Stimulated activated naive CD8-positive, alpha-beta T cell treated with anti-CD3 and anti-CD28 coated beads, Interleukin-15, Interleukin-2, amounts not matched to agents 100 ng/mL and 50 ng/mL, for 24 hours (primary cell): ENCODE data around the gene SLC44A5.
"Not testable (repeated sequence)": the region's sequence is repeated elsewhere in the genome, so short reads cannot be mapped to it uniquely, and the experiment has no call there.

Experiments
- H3K27ac Mint-ChIP-seq: one replicate; pipeline ENCODE4 v1.8.0; 2021; ENCODE audit warnings: mild to moderate bottlenecking, mixed read lengths
- H3K27me3 Mint-ChIP-seq: one replicate; pipeline ENCODE4 v1.8.0; 2021; ENCODE audit warnings: mixed read lengths
- H3K36me3 Mint-ChIP-seq: one replicate; pipeline ENCODE4 v1.8.0; 2021; ENCODE audit warnings: low read depth, mixed read lengths
- H3K4me1 Mint-ChIP-seq: one replicate; pipeline ENCODE4 v1.8.0; 2021; ENCODE audit warnings: low read depth, mixed read lengths
- H3K4me3 Mint-ChIP-seq: one replicate; pipeline ENCODE4 v1.8.0; 2021; ENCODE audit warnings: mild to moderate bottlenecking, mixed read lengths
- H3K9me3 Mint-ChIP-seq: one replicate; pipeline ENCODE4 v1.8.0; 2021; ENCODE audit warnings: mixed read lengths

The SLC44A5 gene

GRCh38 chr1:75519651-75520427, 91.1 kb downstream of the SLC44A5 start:
- Mint-ChIP-seq H3K27ac (no peak overlapping the region), H3K36me3 (no peaks in the 10 kb centered on the region), H3K27me3 (peaks cover 8% of the 10 kb centered on the region), H3K9me3 (no peaks in the 10 kb centered on the region), H3K4me1 (no peaks in the 10 kb centered on the region), H3K4me3 (no peak overlapping the region)

GRCh38 chr1:75518686-75519085, 92.2 kb downstream of the SLC44A5 start:
- H3K9me3 Mint-ChIP-seq: no peaks in the 10 kb centered on the region
- no peak overlapping the region for H3K4me3 Mint-ChIP-seq
- no peaks in the 10 kb centered on the region for H3K4me1 Mint-ChIP-seq
- no peak overlapping the region for H3K27ac Mint-ChIP-seq
- peaks cover 8% of the 10 kb centered on the region for H3K27me3 Mint-ChIP-seq
- no peaks in the 10 kb centered on the region for H3K36me3 Mint-ChIP-seq

DNA sequence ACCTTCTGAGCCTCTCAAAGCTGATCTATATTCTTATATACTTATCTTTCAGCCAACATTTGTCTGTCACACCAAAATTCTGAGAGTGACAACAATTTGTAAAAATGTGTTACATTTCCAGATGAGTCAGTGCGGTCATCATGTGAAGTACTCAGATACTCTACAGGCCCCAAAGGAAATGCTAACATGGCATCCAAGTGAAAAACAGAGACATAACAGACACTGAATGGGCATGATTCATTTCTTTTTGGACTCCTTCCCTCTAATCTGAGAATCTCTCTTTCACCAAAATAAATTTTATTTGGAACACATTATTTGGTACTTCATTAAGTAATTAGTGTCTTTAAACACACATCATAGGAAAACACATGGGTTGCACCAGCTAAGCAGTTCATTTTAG, 96.6 kb downstream of the SLC44A5 start:
- no peak overlapping the region for H3K27ac Mint-ChIP-seq
- H3K9me3 Mint-ChIP-seq: peaks cover 4% of the 10 kb centered on the region
- H3K4me1 Mint-ChIP-seq: no peaks in the 10 kb centered on the region

GRCh38 chr1:75506976-75507375, 103.9 kb downstream of the SLC44A5 start:
- Mint-ChIP-seq H3K36me3 (no peaks in the 10 kb centered on the region), H3K4me3 (no peak overlapping the region), H3K27me3 (peaks cover 5% of the 10 kb centered on the region), H3K27ac (no peak overlapping the region), H3K4me1 (no peaks in the 10 kb centered on the region), H3K9me3 (no peaks in the 10 kb centered on the region)

More for the DNA sequence above, 96.6 kb downstream of the SLC44A5 start:
- Mint-ChIP-seq H3K27me3 (peaks cover 8% of the 10 kb centered on the region), H3K36me3 (no peaks in the 10 kb centered on the region), H3K4me3 (no peak overlapping the region)

DNA sequence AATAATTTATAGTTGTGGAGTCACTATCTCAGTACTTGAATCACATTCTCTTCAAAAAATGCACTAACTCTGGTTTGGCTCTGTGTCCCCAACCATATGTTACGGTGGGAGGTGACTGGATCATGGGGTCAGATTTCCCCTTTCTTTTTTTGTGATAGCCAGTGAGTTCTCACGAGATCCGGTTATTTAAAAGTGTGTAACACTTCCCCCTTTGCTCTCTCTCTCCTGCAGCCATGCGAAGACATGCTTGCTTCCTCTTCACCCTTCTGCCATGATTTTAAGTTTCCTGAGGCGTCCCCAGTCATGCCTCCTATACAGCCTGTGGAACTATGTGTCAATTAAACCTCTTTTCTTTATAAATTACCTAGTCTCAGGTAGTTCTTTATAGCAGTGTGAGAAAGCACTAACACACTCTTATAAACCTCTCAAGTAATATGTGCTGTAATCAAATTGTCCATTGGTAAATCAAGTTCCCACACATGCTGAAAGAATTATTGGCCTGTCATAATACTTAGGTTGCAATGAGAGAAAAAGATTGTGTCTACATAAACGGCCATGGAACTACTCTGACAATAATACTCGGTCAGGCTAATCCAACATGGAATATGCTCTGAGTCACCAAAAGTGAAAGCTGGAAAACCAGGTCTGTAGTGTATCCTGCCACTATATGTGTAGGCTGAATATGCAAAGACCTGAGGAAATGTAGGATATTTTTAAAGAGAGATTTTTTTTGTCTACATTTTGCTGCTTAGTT, 107.5 kb downstream of the SLC44A5 start:
- H3K27me3 Mint-ChIP-seq: peaks cover 5% of the 10 kb centered on the region
- no peak overlapping the region for H3K4me3 Mint-ChIP-seq
- H3K9me3 Mint-ChIP-seq: no peaks in the 10 kb centered on the region
- H3K27ac Mint-ChIP-seq: no peak overlapping the region
- no peaks in the 10 kb centered on the region for H3K36me3 Mint-ChIP-seq
- no peaks in the 10 kb centered on the region for H3K4me1 Mint-ChIP-seq

- H3K27me3 Mint-ChIP-seq: no peaks in the 10 kb centered on the region
- no peaks in the 10 kb centered on the region for H3K9me3 Mint-ChIP-seq
- H3K4me3 Mint-ChIP-seq: no peak overlapping the region
- no peak overlapping the region for H3K27ac Mint-ChIP-seq
- no peaks in the 10 kb centered on the region for H3K36me3 Mint-ChIP-seq
- no peaks in the 10 kb centered on the region for H3K4me1 Mint-ChIP-seq
These were observed 108.1 kb downstream of the SLC44A5 start for GRCh38 chr1:75502776-75503175.

- H3K4me1 Mint-ChIP-seq: no peaks in the 10 kb centered on the region
- H3K9me3 Mint-ChIP-seq: no peaks in the 10 kb centered on the region
- H3K4me3 Mint-ChIP-seq: no peak overlapping the region
- H3K27me3 Mint-ChIP-seq: no peaks in the 10 kb centered on the region
- no peak overlapping the region for H3K27ac Mint-ChIP-seq
- no peaks in the 10 kb centered on the region for H3K36me3 Mint-ChIP-seq
These were observed 109.2 kb downstream of the SLC44A5 start for GRCh38 chr1:75501577-75502295.

DNA sequence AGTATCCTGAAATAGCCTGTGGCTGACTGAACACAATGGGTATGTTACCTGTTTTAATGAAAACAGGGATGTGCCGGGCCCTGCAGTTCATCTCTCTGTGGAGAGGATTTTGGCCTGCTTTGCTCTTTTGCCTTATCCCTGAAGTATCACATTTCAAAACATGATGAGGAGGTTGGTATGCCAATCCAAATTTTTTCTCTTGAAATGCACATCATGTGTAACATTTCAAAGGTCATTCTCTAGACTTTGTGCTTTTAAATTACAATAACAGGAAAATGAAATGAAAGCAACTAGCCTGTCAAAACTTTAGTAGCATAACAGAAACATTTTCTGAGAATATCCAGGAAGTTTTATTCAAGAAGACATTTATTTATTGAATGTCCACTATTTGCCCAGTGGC, 118.9 kb downstream of the SLC44A5 start:
- Mint-ChIP-seq H3K36me3 (no peaks in the 10 kb centered on the region), H3K27me3 (no peaks in the 10 kb centered on the region), H3K4me3 (no peak overlapping the region), H3K4me1 (no peaks in the 10 kb centered on the region), H3K27ac (no peak overlapping the region), H3K9me3 (peaks cover 4% of the 10 kb centered on the region)

DNA sequence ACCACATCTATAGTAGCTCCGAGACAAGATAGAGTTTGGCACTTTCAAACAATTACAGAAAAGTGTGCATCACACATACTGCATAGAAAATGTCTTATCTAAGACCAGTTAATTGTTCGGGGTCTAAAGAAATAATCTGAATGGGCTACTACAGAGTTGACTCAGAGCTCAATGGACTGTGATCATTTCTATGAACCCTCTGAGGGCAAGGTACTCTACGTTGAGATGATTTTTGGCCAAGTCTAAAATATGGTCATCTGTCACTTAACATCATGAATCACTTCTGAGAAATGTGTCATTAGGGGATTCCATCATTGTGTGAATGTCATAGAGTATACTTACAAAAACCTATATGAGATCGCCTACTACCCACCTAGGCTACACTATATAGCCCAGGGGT, 123.5 kb downstream of the SLC44A5 start:
- Mint-ChIP-seq H3K27me3 (no peaks in the 10 kb centered on the region), H3K4me3 (no peak overlapping the region), H3K36me3 (no peaks in the 10 kb centered on the region), H3K4me1 (no peaks in the 10 kb centered on the region), H3K9me3 (peaks cover 15% of the 10 kb centered on the region), H3K27ac (no peak overlapping the region)

DNA sequence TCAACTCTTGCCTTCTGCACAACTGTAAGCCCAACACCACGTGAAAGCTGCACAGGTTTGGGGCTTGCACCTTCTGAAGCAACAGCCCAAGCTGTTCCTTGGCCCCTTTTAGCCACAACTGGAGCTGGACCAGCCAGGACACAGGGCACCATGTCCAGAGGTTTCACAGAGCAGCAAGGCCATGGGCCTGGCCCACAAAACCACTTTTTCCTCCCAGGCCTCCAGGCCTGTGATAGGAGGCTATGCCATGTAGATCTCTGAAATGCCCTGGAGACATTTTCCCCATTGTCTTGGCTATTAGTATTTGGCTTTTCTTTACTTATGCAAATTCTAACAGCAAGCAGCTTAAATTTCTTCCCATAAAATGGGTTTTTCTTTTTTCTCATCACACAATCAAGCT, 126.1 kb downstream of the SLC44A5 start:
- Mint-ChIP-seq H3K4me1 (no peaks in the 10 kb centered on the region), H3K9me3 (peaks cover 15% of the 10 kb centered on the region), H3K27ac (no peak overlapping the region), H3K36me3 (no peaks in the 10 kb centered on the region), H3K4me3 (no peak overlapping the region), H3K27me3 (no peaks in the 10 kb centered on the region)

DNA sequence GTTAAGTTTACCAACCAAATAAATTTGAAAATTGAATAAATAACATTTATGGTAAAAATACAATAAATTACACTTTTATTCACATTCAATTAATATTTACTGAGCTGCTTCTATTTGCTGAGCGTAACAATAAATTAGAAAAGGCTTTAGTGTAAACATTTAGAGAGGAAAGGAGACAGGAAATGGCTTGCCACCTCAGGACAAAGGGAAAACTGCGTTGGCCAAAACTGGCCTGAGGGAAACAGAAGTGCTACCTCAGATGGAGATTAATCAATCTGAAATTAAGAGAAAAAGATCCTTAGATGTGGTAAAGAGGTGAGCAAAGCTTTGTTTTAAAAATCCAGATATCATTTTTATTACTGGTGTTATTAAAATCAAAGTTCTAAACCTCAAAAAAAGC, 128.0 kb downstream of the SLC44A5 start:
- Mint-ChIP-seq H3K4me3 (no peak overlapping the region), H3K9me3 (peaks cover 15% of the 10 kb centered on the region), H3K27me3 (no peaks in the 10 kb centered on the region), H3K27ac (no peak overlapping the region), H3K4me1 (no peaks in the 10 kb centered on the region), H3K36me3 (no peaks in the 10 kb centered on the region)

- not testable (repeated sequence) for H3K27ac Mint-ChIP-seq, H3K4me3 Mint-ChIP-seq, H3K4me1 Mint-ChIP-seq, H3K9me3 Mint-ChIP-seq, H3K36me3 Mint-ChIP-seq, H3K27me3 Mint-ChIP-seq
These were observed 134.4 kb downstream of the SLC44A5 start for GRCh38 chr1:75476486-75476885.

DNA sequence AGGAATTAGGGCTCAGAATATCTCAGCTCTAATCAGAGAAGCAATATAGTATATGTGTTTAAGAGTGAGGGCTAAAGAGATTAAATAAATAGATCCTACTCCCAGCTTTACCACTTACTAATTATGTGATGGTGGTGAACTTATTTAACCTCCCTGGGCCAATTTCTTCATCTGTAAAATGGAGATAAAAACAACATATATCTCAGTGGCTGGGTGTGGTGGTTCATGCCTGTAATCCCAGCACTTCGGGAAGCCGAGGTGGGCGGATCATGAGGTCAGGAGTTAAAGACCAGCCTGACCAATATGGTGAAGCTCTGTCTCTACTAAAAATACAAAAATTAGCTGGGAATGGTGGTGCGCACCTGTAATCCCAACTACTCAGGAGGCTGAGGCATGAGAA, 135.2 kb downstream of the SLC44A5 start:
- Mint-ChIP-seq H3K4me1 (no peaks in the 10 kb centered on the region), H3K4me3 (no peak overlapping the region), H3K9me3 (no peaks in the 10 kb centered on the region), H3K36me3 (no peaks in the 10 kb centered on the region), H3K27ac (no peak overlapping the region), H3K27me3 (no peaks in the 10 kb centered on the region)

GRCh38 chr1:75472971-75473603, 137.8 kb downstream of the SLC44A5 start:
- Mint-ChIP-seq H3K27ac (no peak overlapping the region), H3K27me3 (no peaks in the 10 kb centered on the region), H3K4me1 (no peaks in the 10 kb centered on the region), H3K36me3 (no peaks in the 10 kb centered on the region), H3K9me3 (peaks cover 7% of the 10 kb centered on the region), H3K4me3 (no peak overlapping the region)
